Measurements from ENCODE around the gene HES4.
A peak's percentile ranks its signal among the peaks of the same experiment; 100 is the strongest.
"Not testable (repeated sequence)": the region's sequence is repeated elsewhere in the genome, so short reads cannot be mapped to it uniquely, and the experiment has no call there.

HES4 gene

DNA sequence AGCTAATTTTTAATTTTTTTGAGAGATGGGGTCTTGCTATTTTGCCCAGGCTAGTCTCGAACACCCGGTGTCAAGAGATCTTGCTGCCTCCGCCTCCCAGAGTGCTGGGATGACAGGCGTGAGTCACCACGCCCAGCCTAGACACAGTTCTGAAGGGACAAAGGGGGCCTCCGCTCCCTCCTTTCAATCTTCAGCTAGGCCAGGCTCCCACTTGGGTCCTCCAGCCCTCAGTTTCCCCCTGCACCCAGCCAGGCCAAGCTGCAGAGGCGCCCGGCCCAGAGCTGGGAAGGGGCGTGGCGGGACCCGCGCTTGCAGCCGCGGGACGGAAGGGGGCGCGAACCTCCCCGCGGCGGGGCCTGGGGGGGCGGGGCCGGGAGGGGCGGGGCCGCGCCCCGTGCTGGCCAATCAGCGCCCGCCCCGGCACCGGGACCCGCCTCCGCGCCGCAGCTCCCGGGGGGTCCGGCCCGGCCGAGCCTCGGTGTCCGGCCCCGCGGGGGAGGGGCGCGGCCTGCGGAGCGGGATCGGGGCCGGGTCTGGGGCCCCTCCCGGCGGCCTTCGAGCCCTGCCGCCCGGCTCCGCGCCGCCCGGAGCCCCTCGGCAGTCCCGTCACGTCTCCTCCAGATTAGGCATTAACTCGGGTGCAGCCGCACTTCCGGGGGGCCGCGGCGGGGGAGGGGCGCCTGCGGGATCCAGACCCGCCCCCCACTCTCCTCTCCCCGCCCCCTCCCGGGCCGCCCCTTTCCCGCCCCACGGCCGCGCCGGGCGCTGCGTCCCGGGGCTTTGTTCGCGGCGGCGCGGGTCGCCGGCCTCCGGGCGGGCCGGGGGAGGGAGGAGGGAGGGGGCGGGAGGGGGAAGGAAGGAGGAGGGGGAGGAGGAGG lies 19.5 kb upstream of the HES4 start:
- H3K4me3 ChIP-seq (ENCODE audit: low read depth, low read length) = no peak overlapping the region

DNA sequence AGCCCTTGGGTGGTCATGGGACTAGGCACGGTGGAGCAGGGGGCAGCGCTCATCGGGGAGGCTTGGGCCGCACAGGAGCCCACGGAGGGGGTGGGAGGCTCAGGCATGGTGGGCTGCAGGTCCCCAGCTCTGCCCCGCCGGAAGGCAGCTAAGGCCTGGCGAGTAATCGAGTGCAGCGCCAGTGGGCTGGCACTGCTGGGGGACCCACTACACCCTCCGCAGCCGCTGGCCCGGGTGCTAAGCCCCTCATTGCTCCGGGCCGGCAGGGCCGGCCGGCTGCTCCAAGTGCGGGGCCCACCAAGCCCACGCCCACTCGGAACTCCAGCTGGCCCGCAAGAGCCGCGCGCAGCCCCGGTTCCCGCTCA lies 18.4 kb upstream of the HES4 start:
- not testable (repeated sequence) for H3K4me3 ChIP-seq (ENCODE audit: low read depth, low read length)

DNA sequence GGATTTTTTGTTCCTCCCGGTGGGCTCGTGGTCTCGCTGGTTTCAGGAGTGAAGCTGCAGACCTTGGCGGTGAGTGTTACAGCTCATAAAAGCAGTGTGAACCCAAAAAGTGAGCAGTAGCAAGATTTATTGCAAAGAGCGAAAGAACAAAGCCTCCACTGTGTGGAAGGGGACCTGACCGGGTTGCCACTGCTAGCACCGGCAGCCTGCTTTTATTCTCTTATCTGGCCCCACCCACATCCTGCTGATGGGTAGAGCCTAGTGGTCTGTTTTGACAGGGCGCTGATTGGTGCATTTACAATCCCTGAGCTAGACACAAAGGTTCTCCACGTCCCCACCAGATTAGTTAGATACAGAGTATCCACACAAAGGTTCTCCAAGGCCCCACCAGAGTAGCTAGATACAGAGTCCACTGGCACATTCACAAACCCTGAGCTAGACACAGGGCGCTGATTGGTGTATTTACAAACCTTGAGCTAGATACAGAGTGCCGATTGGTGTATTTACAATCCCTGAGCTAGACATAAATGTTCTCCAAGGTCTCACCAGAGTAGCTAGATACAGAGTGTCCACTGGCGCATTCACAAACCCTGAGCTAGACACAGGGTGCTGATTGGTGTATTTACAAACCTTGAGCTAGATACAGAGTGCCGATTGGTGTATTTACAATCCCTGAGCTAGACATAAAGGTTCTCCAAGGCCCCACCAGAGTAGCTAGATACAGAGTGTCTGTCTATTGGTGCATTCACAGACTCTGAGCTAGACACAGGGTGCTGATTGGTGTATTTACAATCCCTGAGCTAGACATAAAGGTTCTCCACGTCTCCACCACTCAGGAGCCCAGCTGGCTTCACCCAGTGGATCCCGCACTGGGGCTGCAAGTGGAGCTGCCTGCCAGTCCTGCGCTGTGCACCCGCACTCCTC lies 17.8 kb upstream of the HES4 start:
- not testable (repeated sequence) for H3K4me3 ChIP-seq (ENCODE audit: low read depth, low read length)

DNA sequence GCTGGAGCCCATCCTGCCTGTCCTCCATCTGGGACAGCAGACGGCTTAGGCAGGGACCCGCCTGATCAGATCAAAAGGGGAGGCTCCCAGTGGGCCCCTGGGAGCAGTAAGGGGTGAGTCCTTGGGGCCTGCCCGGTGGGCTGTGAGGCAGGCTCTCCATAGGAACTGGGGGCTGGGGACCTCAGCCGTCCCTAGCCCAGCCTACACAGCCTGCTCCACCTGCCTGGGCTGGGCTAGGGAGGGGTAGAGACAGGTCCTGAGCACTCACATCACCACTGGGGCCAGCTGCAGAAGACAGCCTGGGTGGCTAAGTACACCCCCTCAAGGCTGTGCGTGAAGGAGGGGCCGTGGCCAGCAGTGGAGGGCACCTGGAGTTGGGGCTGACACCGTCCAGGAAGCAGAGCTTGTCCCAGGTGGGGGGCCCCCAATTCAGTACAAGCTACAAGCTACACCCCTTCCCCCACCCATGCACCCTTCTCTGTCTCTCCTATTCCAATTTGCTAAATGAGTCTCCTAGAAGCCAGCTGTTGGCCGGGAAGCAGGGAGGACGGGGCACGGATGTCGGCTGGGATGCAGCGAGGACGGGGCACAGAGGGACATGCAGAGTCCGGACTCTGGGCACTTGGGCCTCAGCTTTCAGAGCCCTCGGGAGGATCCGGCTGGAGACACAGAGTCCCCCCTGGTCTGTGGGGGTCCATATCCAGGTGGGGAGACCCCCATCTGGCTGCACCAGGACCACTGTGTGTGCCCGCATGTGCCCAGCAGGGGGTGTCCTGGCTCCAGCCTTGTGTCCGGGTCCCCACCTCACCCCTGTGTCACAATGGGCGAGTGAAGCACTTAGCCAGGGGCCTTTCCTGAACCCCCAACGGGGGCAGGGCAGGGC lies 15.1 kb upstream of the HES4 start:
- no peak overlapping the region for H3K4me3 ChIP-seq (ENCODE audit: low read depth, low read length)

DNA sequence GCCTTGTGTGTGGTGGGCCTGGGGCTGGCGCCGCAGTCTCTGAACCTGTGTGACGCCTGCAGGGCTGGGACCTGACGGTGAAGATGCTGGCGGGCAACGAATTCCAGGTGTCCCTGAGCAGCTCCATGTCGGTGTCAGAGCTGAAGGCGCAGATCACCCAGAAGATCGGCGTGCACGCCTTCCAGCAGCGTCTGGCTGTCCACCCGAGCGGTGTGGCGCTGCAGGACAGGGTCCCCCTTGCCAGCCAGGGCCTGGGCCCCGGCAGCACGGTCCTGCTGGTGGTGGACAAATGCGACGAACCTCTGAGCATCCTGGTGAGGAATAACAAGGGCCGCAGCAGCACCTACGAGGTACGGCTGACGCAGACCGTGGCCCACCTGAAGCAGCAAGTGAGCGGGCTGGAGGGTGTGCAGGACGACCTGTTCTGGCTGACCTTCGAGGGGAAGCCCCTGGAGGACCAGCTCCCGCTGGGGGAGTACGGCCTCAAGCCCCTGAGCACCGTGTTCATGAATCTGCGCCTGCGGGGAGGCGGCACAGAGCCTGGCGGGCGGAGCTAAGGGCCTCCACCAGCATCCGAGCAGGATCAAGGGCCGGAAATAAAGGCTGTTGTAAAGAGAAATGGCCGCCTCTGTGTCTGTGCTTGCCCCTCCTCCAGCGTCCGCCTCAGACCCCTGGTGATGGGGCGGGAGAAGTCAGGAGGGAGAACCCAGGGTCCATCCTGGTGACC lies 14.2 kb upstream of the HES4 start:
- H3K4me3 ChIP-seq (ENCODE audit: low read depth, low read length) = peak overlapping the region; percentile 35

DNA sequence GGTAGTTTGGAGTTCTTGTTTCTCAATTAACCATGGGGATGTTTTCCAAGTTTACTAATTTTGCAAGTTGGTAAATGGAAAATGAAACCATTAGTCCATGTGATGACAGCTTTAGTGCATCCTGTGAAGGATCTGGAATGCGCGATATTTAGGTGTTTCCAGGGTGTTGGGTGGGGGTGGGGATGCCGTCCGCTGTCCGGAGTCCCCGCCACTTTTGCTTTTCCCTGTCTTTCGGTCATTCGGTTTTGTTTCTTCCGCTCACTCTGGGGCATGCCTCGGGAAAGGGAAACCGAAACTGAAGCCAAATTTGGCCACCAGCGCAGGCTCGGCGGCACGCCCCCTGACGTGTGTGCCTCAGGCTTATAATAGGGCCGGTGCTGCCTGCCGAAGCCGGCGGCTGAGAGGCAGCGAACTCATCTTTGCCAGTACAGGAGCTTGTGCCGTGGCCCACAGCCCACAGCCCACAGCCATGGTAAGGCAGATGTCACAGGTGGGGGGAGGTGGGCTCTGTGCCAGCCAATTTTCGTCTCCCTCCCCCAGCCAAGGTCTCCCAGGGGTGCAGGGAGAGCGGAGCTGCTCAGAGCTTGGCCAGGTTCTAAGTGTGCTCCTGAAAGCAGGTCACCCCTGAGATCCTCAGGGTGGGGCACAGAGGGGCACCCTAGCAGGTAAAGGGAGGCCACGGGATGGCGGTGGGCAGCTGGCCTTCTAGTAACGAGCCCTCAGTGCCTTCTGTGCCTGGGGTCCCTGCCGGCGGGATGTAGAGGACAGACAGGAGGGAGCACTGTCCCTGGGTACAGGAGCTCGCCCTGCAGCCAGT lies 13.4 kb upstream of the HES4 start, which contains the start of gene ISG15:
Gene ISG15, plus strand, starts transcription at position 393 of the 817 bp plus-strand sequence. Its CDS starts 77 bp downstream, at position 470.
- H3K4me3 ChIP-seq (ENCODE audit: low read depth, low read length) = peak within 1 kb of the TSS; percentile 40

DNA sequence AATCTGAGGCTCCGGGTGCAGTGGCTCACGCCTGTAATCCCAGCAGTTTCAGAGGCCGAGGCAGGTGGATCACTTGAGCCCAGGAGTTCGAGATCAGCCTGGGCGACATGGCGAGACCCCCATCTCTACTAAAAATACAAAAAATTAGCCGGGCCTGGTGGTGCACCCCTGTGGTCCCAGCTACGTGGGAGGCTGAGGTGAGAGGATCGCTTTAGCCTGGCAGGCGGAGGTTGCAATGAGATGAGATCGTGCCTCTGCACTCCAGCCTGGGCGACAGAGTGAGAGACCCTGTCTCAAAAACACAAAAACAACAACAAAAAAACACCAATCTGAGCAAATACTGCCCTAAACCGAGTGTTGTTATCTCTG lies 12.8 kb upstream of the HES4 start:
- H3K4me3 ChIP-seq (ENCODE audit: low read depth, low read length) = peak overlapping the region; percentile 40

DNA sequence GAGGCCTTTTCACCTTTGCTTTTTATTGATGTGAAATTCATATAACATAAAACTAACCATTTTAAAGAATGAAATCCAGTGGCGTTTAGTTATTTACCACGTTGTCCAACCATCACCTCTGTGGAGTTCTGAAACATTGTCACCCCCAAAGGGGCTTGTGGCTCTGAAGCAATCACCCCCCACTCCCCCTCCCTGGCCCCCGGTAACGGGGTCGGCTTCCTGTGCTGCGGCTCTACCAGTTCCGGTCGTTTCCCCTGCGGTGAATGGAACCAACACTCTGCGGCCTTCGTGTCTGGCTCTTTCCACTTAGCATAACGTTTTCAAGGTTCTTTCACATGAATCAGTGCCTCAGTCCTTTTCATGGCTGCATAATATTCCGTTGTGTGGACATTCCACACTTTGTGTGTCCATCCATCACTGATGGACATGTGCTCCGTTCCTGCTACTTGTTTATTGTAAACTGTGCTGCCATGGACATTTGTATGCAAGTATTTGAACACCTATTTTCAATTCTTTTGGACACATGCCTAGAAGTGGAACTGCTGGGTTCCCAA lies 11.6 kb upstream of the HES4 start:
- no peak overlapping the region for H3K4me3 ChIP-seq (ENCODE audit: low read depth, low read length)

DNA sequence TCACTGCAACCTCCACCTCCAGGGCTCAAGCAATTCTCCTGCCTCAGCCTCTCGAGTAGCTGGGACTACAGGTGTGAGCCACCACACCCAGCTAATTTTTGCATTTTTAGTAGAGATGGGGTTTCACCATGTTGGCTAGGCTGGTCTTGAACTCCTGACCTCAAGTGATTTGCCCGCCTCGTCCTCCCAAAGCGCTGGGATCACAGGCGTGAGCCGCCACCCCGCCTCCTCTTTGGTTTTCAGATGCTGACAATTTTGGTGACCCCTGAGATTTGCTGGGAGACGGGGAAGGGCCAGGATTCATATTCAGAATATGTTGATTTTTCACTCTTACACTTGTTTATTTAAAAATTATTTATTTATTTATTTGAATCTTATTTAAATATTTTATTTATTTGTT lies 10.2 kb upstream of the HES4 start:
- not testable (repeated sequence) for H3K4me3 ChIP-seq (ENCODE audit: low read depth, low read length)

DNA sequence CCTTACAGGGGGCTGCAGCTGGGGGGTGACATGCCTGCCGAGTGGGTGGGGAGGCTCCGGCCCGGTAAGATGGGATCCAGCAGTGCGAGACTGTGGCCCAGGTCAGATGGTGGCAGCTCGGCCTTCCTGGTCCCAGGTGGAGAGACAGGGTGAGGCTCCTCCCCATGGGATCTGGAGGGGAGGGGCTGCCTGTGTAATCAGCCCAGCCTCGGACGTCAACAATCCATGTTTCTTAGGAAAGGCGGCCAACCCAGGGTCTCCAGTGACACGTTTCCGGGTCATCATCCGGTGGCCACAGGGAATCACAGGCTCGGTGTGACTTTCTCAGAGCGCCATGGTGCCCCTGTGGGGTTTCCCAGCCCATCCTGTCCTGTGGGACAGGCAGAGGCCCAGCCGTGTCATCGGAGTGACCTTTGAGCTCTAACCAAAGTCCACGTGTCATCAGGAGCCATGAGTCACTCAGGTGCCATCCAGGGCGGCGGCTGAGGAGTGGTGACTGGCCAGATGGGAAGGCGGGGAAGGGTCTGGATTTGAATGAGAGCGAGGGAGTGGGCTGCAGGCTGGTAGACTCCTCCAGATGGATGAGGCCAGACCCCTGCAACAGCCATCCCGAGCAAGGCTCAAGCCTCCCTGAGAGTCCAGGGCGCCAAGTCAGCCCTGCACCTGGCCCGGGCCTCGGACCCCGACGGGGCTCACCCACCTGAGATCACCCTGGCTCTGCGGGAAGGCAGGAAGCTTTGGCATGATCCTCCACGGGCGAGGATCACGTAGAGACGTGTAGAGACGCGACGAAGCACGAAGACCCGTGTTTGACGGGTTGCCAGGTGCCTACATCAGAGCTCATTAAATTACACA lies 6.6 kb upstream of the HES4 start:
- H3K4me3 ChIP-seq (ENCODE audit: low read depth, low read length) = no peak overlapping the region

DNA sequence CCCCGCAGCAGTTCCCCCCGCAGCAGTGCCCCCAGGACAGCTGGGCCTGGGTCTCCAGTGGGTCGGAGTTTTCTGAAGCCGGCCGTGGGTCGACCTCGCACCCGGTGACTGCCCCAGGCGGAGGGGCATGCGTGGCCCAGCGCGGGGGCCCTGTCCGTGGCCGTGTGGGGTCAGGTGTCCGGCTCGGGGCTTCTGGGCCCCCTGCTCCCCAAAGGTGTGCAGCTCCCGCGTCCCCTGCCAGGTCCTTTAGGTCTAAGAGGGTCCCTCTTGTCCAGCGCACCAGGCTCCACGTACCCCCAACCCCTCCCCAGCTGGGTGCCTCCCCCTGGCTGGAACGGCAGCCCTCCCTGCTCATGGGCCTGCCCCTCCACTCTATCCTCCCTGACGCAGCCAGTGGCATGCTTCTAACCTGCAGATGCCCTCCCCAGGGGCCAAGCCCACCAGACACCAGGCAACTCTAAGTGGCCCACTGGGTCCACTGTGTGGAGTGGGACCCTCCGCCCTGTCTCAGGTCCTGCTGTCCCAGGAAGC lies 5.9 kb upstream of the HES4 start:
- H3K4me3 ChIP-seq (ENCODE audit: low read depth, low read length) = no peak overlapping the region

DNA sequence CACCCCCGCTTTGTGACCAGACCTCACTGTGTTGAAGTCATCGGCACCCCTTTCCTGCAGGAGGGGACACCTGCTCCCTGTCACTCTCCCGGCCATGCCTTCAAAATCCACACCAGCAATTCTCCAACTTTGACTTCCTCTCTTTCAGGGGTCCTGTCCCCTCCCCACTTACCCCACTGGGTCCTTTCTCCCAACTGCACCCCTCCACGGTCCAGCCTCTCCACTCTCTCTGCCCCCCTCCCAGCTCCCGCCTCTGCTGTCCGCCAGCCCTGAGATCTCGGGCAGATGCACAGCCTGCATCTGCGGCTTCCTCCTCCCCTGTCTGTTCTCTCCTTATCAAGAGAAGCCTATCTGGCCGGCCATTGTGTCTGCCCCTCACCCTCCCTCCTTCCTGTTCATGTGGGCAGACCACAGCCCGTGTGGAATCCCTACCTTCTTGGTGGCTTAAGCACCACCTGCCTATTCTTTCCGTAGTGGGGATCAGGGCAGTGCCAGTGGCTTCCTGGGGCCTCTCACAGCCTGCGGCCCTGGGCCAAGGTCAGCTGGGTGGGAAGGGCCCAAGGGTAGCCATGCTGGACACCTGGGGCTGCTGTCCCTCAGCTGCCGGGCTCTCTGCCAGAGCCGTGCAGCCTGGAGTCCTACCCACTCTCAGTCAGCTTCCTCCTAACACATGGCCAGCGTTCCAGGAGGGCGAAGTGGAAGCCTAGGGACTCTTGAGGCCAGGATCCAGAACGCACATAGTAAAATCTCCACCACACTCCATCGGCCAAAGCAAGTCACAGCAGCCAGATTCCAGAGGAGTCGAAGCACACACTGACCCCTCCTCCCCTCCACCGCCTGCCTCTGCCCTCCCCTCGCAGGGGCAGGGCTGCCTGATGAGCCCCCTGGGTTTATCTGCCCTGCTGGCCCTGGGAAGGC lies 5.1 kb upstream of the HES4 start:
- H3K4me3 ChIP-seq (ENCODE audit: low read depth, low read length) = no peak overlapping the region

DNA sequence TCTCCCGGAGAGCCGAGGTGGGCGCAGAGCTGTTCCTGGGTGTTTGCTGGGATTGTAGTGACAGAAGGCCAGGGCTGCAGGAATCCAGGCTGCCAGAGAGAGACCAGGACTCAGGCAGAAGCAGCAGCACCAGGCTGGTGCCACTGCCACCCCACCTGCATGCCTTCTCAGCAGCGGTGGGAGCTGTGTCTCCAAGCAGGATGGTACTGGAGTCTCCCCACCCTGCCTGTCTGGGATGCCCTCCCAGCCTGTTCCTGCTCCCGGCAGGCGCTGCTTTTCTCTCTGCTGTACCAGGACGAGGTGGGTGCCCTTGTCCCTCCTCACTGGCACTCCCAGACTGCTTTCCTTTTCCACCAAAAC lies 4.5 kb upstream of the HES4 start:
- no peak overlapping the region for H3K4me3 ChIP-seq (ENCODE audit: low read depth, low read length)

DNA sequence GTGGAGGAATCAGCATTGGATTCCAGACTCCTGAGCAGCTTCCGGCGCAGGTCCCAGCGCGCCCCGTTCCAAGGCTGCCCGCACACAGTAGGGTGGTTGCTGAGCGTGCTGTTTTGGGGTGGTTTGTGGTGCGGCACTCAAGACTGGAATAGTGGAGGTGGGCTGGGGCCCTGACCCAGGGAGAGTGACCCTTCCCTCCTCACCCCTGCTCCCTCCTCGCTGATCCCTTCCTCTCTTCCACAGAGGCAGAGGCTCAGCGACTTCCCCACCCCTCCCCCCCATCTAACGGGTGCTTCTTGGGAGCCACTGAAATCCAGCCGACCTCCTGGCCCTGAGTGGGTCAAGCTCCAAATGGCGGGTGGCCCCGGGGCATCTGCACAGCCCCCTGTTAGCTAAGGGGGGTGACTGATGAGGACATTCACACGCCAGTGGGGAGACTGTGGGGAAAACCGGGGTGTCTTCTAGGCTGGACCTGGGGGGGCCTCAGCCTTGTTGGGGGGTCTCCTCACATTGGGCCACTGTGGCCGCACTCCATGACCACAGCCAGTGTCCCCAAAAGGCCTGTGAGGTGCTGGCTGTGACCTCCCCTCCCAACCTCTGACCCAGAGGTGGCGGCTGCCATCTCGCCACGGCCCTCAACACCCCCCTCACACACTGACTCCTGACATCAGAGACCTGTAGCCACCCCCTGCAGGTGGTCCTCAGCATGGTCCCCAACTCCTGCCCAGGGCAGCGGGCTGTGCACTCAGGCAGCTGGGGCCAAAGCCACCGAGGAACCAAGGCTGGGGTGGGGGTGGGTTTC lies 3.9 kb upstream of the HES4 start:
- H3K4me3 ChIP-seq (ENCODE audit: low read depth, low read length) = no peak overlapping the region

DNA sequence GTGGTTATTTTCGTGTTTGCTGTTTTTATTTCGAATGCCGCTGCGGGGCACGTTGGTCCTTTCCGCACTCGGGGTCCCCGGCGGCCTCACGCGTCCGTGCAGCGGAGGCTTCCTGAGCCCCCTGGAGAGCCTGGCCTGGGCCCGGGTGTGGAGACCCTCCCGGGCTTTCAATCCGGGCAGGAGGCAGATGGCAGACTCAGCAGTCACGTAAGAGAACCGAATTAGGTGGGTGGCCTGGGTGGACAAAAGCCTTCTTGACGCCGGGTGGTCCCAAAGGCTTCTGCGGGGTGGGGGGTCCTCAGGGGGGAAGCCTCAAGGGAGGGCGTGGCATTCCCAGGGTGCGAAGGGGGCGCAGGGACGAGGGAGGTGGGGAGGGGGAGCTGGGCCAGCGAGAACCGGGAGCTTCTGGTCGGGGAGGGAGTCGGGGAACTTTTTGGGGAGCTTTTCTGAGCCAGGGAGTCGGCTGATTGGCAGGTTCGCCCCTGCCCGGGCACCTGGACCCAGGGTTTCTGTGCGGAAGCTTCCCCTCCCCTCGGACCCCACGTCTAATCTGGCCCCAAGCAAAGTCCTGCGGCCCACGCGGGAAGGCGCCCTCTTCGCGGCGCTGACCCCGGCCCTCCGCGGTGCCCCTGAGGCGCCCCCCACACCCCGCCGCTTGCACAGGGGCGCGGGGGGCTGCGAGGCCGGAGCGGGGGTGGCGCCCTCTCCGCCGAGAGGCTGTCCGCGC lies 1.3 kb upstream of the HES4 start:
- peak overlapping the region; percentile 28 for H3K4me3 ChIP-seq (ENCODE audit: low read depth, low read length)

Measured in iPS-11a (cell line).